DND-41 (cell line): ENCODE data around the gene DIAPH2.

Experiments used
- ATAC-seq: fragments of 200-7000 bp; cut with Tn5 transposase; 3 replicates; pipeline ENCODE4 v1.9.1; 2021; ENCODE audit warnings: low read depth; ENCODE audit not compliant: insufficient read depth
- DNase-seq: peaks from one replicate; pipeline ENCODE4 v3.0.0-alpha.2; 2020
- H2AFZ ChIP-seq: 2 replicates; pipeline ENCODE4 v1.6.0; 2012; ENCODE audit warnings: low read depth, low read length
- H3K27ac ChIP-seq: 2 replicates; pipeline ENCODE4 v1.5.1; 2012; ENCODE audit warnings: low read length, inconsistent platforms
- H3K27me3 ChIP-seq: fragments of 200-600 bp; sonication (generic); 2 replicates; pipeline ENCODE4 v1.6.0; 2012; ENCODE audit warnings: low read length, mild to moderate bottlenecking, inconsistent platforms; ENCODE audit not compliant: insufficient read depth, poor library complexity
- H3K36me3 ChIP-seq: 2 replicates; pipeline ENCODE4 v1.5.1; 2012; ENCODE audit warnings: low read length, inconsistent platforms; ENCODE audit not compliant: insufficient read depth
- H3K4me1 ChIP-seq: 2 replicates; pipeline ENCODE4 v1.5.1; 2012; ENCODE audit warnings: mild to moderate bottlenecking, low read length; ENCODE audit not compliant: insufficient read depth
- H3K4me2 ChIP-seq: 2 replicates; pipeline ENCODE4 v1.6.0; 2012; ENCODE audit warnings: mild to moderate bottlenecking, moderate library complexity, low read length, inconsistent platforms; ENCODE audit not compliant: insufficient read depth
- H3K4me3 ChIP-seq, 2 experiments: fragments of 200-600 bp in 1 of 2; shearing (Covaris generic) in 1 of 2; 2 replicates each; pipeline ENCODE4 v1.5.1; 2012 to 2016; ENCODE audit warnings: inconsistent platforms in 2 of 2, low read length in 2 of 2, mild to moderate bottlenecking in 2 of 2, low read depth in 1 of 2, moderate library complexity in 1 of 2
- H3K79me2 ChIP-seq: 2 replicates; pipeline ENCODE4 v1.6.0; 2012; ENCODE audit warnings: low read length, inconsistent platforms; ENCODE audit not compliant: insufficient read depth
- H3K9ac ChIP-seq: 2 replicates; pipeline ENCODE4 v1.6.0; 2012; ENCODE audit warnings: low read depth, mild to moderate bottlenecking, inconsistent platforms, low read length, moderate library complexity
- H3K9me3 ChIP-seq: 2 replicates; pipeline ENCODE4 v1.5.1; 2012; ENCODE audit warnings: low read length, moderate library complexity, mild to moderate bottlenecking, inconsistent platforms; ENCODE audit not compliant: insufficient read depth, severe bottlenecking
- H4K20me1 ChIP-seq: 2 replicates; pipeline ENCODE4 v1.6.0; 2012; ENCODE audit warnings: low read length; ENCODE audit not compliant: insufficient read depth
- EZH2 ChIP-seq: IDR thresholded peaks from 3 replicates; pipeline ENCODE4 v1.6.1; 2012; ENCODE audit warnings: borderline replicate concordance, low read depth, mild to moderate bottlenecking, moderate library complexity, low read length, inconsistent platforms; ENCODE audit not compliant: severe bottlenecking
- TF ChIP-seq, protein P1 (sequence below): IDR thresholded peaks from 2 replicates; pipeline ENCODE4 v1.5.1; 2012; ENCODE audit warnings: borderline replicate concordance, low read length, moderate library complexity, mild to moderate bottlenecking; ENCODE audit not compliant: poor library complexity, severe bottlenecking; ENCODE audit errors: extremely low read depth

DIAPH2 gene

DNA sequence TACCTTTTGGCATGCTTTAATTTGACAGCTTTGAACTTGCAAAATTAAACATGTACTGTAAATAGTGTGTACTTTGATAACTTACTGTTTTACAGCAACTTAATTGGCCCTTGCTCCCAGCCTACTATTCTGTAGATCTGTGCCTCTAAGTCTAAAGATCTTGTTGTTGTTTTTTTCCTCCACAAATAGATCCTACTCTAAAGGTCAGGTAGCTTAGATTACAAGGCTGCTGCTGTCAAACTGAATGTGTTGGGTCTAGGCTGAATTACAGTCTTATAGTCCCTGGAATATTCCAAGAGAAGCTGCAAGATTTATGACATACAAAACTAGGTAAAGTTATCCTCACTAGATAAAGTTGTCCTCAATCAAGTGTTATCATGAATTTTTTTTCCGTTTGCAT is 18.7 kb downstream of the DIAPH2 start:
- Histone ChIP-seq H3K4me3 (no peak overlapping the region), H3K27ac (no peak overlapping the region)
- ATAC-seq, result no peak

DNA sequence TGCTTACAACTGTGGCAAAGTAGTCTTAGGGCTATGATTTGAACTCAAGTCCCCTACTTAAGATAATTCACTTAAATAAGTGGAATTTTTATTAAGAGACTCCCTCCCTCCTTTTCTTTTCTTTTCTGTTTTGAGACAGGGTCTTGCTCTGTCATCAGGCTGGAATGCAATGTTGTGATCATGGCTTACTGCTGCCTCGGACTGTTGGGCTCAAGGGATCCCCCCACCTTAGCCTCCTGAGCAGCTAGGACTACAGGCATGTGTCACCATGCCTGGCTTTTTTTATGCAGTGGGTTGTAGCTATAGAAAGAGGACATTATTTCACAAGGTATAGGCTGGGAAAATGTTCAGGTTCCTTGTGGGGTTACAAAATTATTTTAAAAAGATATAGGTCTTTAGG is 19.2 kb downstream of the DIAPH2 start:
- Histone ChIP-seq H3K27me3 (no peaks in the 10 kb centered on the region), H3K36me3 (no peaks in the 10 kb centered on the region), H2AFZ (no peak overlapping the region), H3K9me3 (no peaks in the 10 kb centered on the region), H3K4me1 (no peaks in the 10 kb centered on the region), H3K9ac (no peak overlapping the region), H3K27ac (no peak overlapping the region), H3K4me2 (no peak overlapping the region), H3K4me3 (no peak overlapping the region), H3K79me2 (peaks cover 7% of the 10 kb centered on the region; the same call in 1 of the 2 replicates), H4K20me1 (no peaks in the 10 kb centered on the region)
- TF ChIP-seq, protein P1, sequence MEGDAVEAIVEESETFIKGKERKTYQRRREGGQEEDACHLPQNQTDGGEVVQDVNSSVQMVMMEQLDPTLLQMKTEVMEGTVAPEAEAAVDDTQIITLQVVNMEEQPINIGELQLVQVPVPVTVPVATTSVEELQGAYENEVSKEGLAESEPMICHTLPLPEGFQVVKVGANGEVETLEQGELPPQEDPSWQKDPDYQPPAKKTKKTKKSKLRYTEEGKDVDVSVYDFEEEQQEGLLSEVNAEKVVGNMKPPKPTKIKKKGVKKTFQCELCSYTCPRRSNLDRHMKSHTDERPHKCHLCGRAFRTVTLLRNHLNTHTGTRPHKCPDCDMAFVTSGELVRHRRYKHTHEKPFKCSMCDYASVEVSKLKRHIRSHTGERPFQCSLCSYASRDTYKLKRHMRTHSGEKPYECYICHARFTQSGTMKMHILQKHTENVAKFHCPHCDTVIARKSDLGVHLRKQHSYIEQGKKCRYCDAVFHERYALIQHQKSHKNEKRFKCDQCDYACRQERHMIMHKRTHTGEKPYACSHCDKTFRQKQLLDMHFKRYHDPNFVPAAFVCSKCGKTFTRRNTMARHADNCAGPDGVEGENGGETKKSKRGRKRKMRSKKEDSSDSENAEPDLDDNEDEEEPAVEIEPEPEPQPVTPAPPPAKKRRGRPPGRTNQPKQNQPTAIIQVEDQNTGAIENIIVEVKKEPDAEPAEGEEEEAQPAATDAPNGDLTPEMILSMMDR, result no peak
- TF ChIP-seq EZH2, result no peak
- DNase-seq, result no peak
- no peak for ATAC-seq

More for the DNA sequence above, 18.7 kb downstream of the DIAPH2 start:
- Histone ChIP-seq H3K4me1 (no peaks in the 10 kb centered on the region), H3K9ac (no peak overlapping the region), H3K27me3 (no peaks in the 10 kb centered on the region), H4K20me1 (no peaks in the 10 kb centered on the region), H3K9me3 (no peaks in the 10 kb centered on the region), H3K4me2 (no peak overlapping the region), H3K79me2 (peaks cover 7% of the 10 kb centered on the region; the same call in 1 of the 2 replicates), H2AFZ (no peak overlapping the region), H3K36me3 (no peaks in the 10 kb centered on the region)
- no peak for DNase-seq
- TF ChIP-seq EZH2, result no peak
- TF ChIP-seq, protein P1, result no peak

DNA sequence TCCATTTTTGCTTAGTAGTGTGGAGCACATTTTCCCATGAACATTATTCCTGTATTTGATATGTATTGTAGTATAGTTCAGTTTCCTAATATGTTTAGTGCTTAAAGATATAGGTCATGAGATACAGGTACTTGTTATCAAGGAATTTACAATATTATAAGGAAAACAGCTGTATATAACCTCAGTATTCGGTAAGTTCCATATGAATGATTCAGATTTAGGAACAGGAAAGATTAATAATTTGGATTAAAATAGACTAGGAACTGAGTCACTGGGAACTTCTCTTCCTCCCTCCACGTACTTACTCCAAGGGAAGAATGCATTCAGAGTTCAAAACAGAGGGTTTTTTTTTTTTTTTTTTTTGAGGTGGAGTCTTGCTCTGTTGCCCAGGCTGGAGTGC is 20.0 kb downstream of the DIAPH2 start:
- Histone ChIP-seq H3K79me2 (peaks cover 7% of the 10 kb centered on the region; the same call in 1 of the 2 replicates), H3K4me1 (no peaks in the 10 kb centered on the region), H3K4me3 (no peak overlapping the region), H2AFZ (no peak overlapping the region), H3K27me3 (no peaks in the 10 kb centered on the region), H3K4me2 (no peak overlapping the region), H3K27ac (no peak overlapping the region), H4K20me1 (no peaks in the 10 kb centered on the region), H3K9ac (no peak overlapping the region), H3K36me3 (no peaks in the 10 kb centered on the region), H3K9me3 (no peaks in the 10 kb centered on the region)
- DNase-seq, result no peak
- no peak for ATAC-seq
- TF ChIP-seq, protein P1, result no peak
- no peak for TF ChIP-seq EZH2

DNA sequence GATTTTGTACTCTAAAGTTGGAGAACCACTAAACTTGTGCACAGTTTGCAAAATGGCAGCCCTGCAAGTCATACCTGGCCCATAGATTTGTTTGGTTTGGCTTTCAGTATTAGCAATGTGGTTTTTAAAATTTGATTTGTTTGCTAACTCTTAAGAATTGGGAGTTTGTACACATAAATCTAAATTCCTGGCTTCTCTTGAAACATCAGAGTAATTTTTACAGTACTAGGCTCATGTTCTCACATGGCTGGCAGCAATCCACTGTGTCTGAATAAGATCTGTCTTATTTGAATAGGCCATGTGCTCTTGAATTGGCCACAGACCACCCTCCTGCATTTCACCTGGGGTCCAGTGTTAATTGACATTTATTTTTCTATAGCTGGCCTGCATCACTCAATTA is 21.3 kb downstream of the DIAPH2 start:
- TF ChIP-seq EZH2, result no peak
- TF ChIP-seq, protein P1, result no peak
- Histone ChIP-seq H3K4me2 (no peak overlapping the region), H4K20me1 (no peaks in the 10 kb centered on the region), H3K4me3 (no peak overlapping the region), H3K9ac (no peak overlapping the region), H3K27ac (no peak overlapping the region), H3K9me3 (no peaks in the 10 kb centered on the region), H3K4me1 (no peaks in the 10 kb centered on the region), H3K27me3 (no peaks in the 10 kb centered on the region), H3K36me3 (no peaks in the 10 kb centered on the region), H2AFZ (no peak overlapping the region), H3K79me2 (peaks cover 3% of the 10 kb centered on the region; the same call in 1 of the 2 replicates)
- no peak for ATAC-seq
- no peak for DNase-seq
